K562 (cell line): ENCODE measurements around the gene TSTD2. TPM values are rescaled to one million over a fixed set of nuclear protein-coding genes. Genes with fewer than 3 reads are reported as not detected.

ENCODE experiments used
- ATAC-seq: fragments of 200-7000 bp; cut with Tn5 transposase; 3 replicates; pipeline ENCODE4 v1.9.1; 2020; ENCODE audit warnings: moderate library complexity
- BruUV-seq: library from RNA; stranded (reverse); fragments of 400-500 nt; replicated peaks from 2 replicates; lab custom pipeline; 2021; lab: Mats Ljungman, UMichigan
- CTCF ChIA-PET: fragments of 300-600 bp; formaldehyde crosslinking; extraction: SDS; loops from one replicate; lab custom pipeline; 2021; ENCODE audit warnings: low intra/inter-chr PET ratio; lab: Yijun Ruan, JAX
- POLR2A ChIA-PET: fragments of 300-600, 350-650 bp; sonication (Branson Sonifier 250); formaldehyde crosslinking; extraction: SDS; loops from one replicate; lab custom pipeline; 2021; ENCODE audit warnings: antibody characterized with exemption, inconsistent platforms; lab: Yijun Ruan, JAX
- DNase-seq, 4 experiments: peaks; one replicate each; pipeline versions ENCODE4 v3.0.0 to v3.0.0-alpha.2; 2011 to 2018; ENCODE audit warnings: low spot score in 3 of 4, mixed read lengths in 3 of 4; ENCODE audit errors: extremely low read depth in 1 of 4
- FAIRE-seq: peaks from 2 replicates; lab custom pipeline; 2011; peaks lifted over from hg19 to GRCh38; lab: Jason Lieb, UNC
- H2AFZ ChIP-seq: 2 replicates; pipeline ENCODE4 v1.6.0; 2011; ENCODE audit warnings: low read depth, low read length, control low read depth, inconsistent platforms
- H3K27ac ChIP-seq: fragments of 200-600 bp; 3 replicates; pipeline ENCODE4 v1.8.0; 2011; ENCODE audit warnings: low read depth, mild to moderate bottlenecking, control low read depth, inconsistent platforms, low read length, moderate library complexity, mixed read lengths; ENCODE audit errors: extremely low read depth
- H3K27me3 ChIP-seq, 2 experiments: fragments of 300-600 bp in 1 of 2; 2 replicates in 1 of 2; 3 replicates in 1 of 2; pipeline versions ENCODE4 v1.6.0 to v1.8.0; 2011; ENCODE audit warnings: inconsistent platforms in 2 of 2, low read length in 2 of 2, mild to moderate bottlenecking in 1 of 2, mixed read lengths in 1 of 2, moderate library complexity in 1 of 2; ENCODE audit not compliant: control insufficient read depth in 2 of 2, insufficient read depth in 2 of 2
- H3K36me3 ChIP-seq: fragments of 300-600 bp; 3 replicates; pipeline ENCODE4 v1.8.0; 2011; ENCODE audit warnings: mild to moderate bottlenecking, low read length, inconsistent platforms; ENCODE audit not compliant: control insufficient read depth, insufficient read depth
- H3K4me1 ChIP-seq, 2 experiments: fragments of 200-600 bp in 1 of 2; replicated peaks in 1 of 2; 2 replicates in 1 of 2; 3 replicates in 1 of 2; pipeline versions ENCODE4 v1.5.1 to v1.8.0; 2011; ENCODE audit warnings: inconsistent platforms in 2 of 2, low read length in 2 of 2, mild to moderate bottlenecking in 1 of 2, mixed read lengths in 1 of 2, moderate library complexity in 1 of 2; ENCODE audit not compliant: control insufficient read depth in 2 of 2, insufficient read depth in 2 of 2
- H3K4me2 ChIP-seq: 2 replicates; pipeline ENCODE4 v1.6.1; 2011; ENCODE audit warnings: low read length, control low read depth, inconsistent platforms, mixed read lengths; ENCODE audit not compliant: insufficient read depth
- H3K4me3 ChIP-seq: fragments of 200-600 bp; sonication (generic), shearing (Covaris generic); 2 replicates; pipeline ENCODE4 v1.5.1; 2016; ENCODE audit warnings: control low read depth, inconsistent platforms
- H3K79me2 ChIP-seq: fragments of 200-600 bp; 3 replicates; pipeline ENCODE4 v1.8.0; 2011; ENCODE audit warnings: low read length, inconsistent platforms; ENCODE audit not compliant: control insufficient read depth, insufficient read depth
- H3K9ac ChIP-seq, 2 experiments: 2 replicates each; pipeline versions ENCODE4 v1.6.0 to v1.6.1; 2011; ENCODE audit warnings: low read depth in 2 of 2, low read length in 2 of 2, control low read depth in 1 of 2, inconsistent platforms in 1 of 2, mild to moderate bottlenecking in 1 of 2, mixed read lengths in 1 of 2; ENCODE audit not compliant: insufficient read depth in 1 of 2
- H3K9me1 ChIP-seq: one replicate; pipeline ENCODE4 v1.6.0; 2011; ENCODE audit warnings: inconsistent platforms, mild to moderate bottlenecking, low read length, moderate library complexity; ENCODE audit not compliant: control insufficient read depth, insufficient read depth
- H3K9me3 ChIP-seq: replicated peaks from 2 replicates; pipeline ENCODE4 v1.5.1; 2011; ENCODE audit warnings: low read depth, low read length, inconsistent platforms; ENCODE audit not compliant: control insufficient read depth, insufficient read depth
- H4K20me1 ChIP-seq: replicated peaks from 2 replicates; pipeline ENCODE4 v1.6.1; 2011; ENCODE audit warnings: low read length, inconsistent platforms, mixed read lengths; ENCODE audit not compliant: control insufficient read depth, insufficient read depth
- CHD4 ChIP-seq: fragments of 200-600 bp; sonication (generic); IDR thresholded peaks from 3 replicates; pipeline ENCODE4 v1.6.1; 2012; ENCODE audit warnings: low read depth, mild to moderate bottlenecking, mixed read lengths, low read length, inconsistent platforms; ENCODE audit not compliant: insufficient read depth, insufficient replicate concordance, poor library complexity, severe bottlenecking
- PHB ChIP-seq: fragments of 250-450 bp; sonication (Bioruptor Pico); IDR thresholded peaks from 2 replicates; pipeline ENCODE4 v1.5.0; 2021
- RBBP5 ChIP-seq: fragments of 200-600 bp; sonication (generic); IDR thresholded peaks from 2 replicates; pipeline ENCODE4 v1.6.1; 2012; ENCODE audit warnings: borderline replicate concordance, mild to moderate bottlenecking, low read length, control low read depth, inconsistent platforms; ENCODE audit not compliant: insufficient read depth, poor library complexity, severe bottlenecking
- SMAD1 ChIP-seq: fragments of 150-350 bp; IDR thresholded peaks from 2 replicates; pipeline ENCODE4 v1.6.1; 2014; ENCODE audit warnings: low read length, low read depth; ENCODE audit not compliant: partially characterized antibody
- YBX1 ChIP-seq: fragments of 450-650 bp; IDR thresholded peaks from 2 replicates; pipeline ENCODE4 v1.7.1; 2016; ENCODE audit warnings: mild to moderate bottlenecking
- ZNF785 ChIP-seq: fragments of 250-450 bp; sonication (Bioruptor Pico); IDR thresholded peaks from 2 replicates; pipeline ENCODE4 v1.4.0; 2020; ENCODE audit warnings: mild to moderate bottlenecking
- WGBS: fragments of 100-300 bp; shearing (Covaris generic); methylation state at CpG from one replicate; pipeline ENCODE4 v1.1.6; 2016; ENCODE audit warnings: low coverage, mixed read lengths; ENCODE audit not compliant: insufficient coverage; ENCODE audit errors: missing lambda C conversion rate; 5-methylcytosine and 5-hydroxymethylcytosine counted together
- in situ Hi-C: fragments of 300-500 bp; cut with MboI; formaldehyde crosslinking; loops from 4 replicates; pipeline ENCODE4 v1.15.0; 2018; ENCODE audit warnings: inconsistent platforms, mixed read lengths
- intact Hi-C: fragments of 100-400 bp; cut with micrococcal nuclease; formaldehyde crosslinking; loops from 2 replicates; pipeline ENCODE4 v1.14.2; 2022
- polyA plus RNA-seq, 8 experiments: library from polyadenylated mRNA; depleted of rRNA in 4 of 8; stranded (reverse) in 5 of 8; unstranded in 3 of 8; fragments of >200 nt; fragmentation: Nextera tagmentation in 2 of 8; fragmentation: Illumina TruSeq in 1 of 8; extraction: Ambion mirVana in 2 of 8; extraction: Trizol in 1 of 8; gene quantifications; 2 replicates each; pipeline versions ENCODE4 v1.2.1 to v1.2.3, GENCODE V29; 2011 to 2014; ENCODE audit warnings: inconsistent platforms in 1 of 8, missing spikeins in 1 of 8
- total RNA-seq, 7 experiments: library from RNA; depleted of rRNA in 6 of 7; stranded (reverse); fragments of >200 nt in 6 of 7; fragmentation: Illumina TruSeq in 2 of 7; extraction: Trizol in 2 of 7; gene quantifications; 2 replicates each; pipeline versions ENCODE4 v1.2.1 to v1.2.3, GENCODE V29; 2011 to 2021; ENCODE audit warnings: low replicate concordance in 1 of 7
- TF ChIP-seq, protein P1 (sequence below): fragments of 450-650 bp; formaldehyde crosslinking; IDR thresholded peaks from 2 replicates; pipeline ENCODE4 v1.4.0; 2020; ENCODE audit warnings: mild to moderate bottlenecking
- TF ChIP-seq, protein P2 (sequence below): fragments of 450-650 bp; IDR thresholded peaks from 2 replicates; pipeline ENCODE4 v1.6.1; 2016; ENCODE audit warnings: mild to moderate bottlenecking, moderate library complexity

TSTD2 gene
- total and polyA plus RNA-seq, 9 of the 15 experiments (the other 6 are each of a cell fraction or from before 2014, with no cell fraction given): 10.1 to 36.7 (median 19.0) TPM

- peaks cover 4 to 24% of the 10 kb centered on the region in 2 experiments; a peak in 3 of 5 replicates for H3K4me1 ChIP-seq
- no peaks in the 10 kb centered on the region for H3K9me1 ChIP-seq
- H2AFZ ChIP-seq: peak overlapping the region; percentile 97
- peaks cover 89% of the 10 kb centered on the region for H3K79me2 ChIP-seq
- WGBS: under 1% methylated on average over 26 of the region's 27 CpGs
- FAIRE-seq (no peak), ATAC-seq (peak; percentile 21), DNase-seq (no peak)
- peak overlapping the region; percentile 98 for H3K27ac ChIP-seq
- peaks cover 8% of the 10 kb centered on the region; the same call in 1 of the 2 replicates for H4K20me1 ChIP-seq
- peak overlapping the region; percentile 91 for H3K4me2 ChIP-seq
- peak overlapping the region; percentile 76 for H3K4me3 ChIP-seq
- H3K9ac ChIP-seq: peak overlapping the region; percentile 95 to 99
- H3K27me3 ChIP-seq: no peaks in the 10 kb centered on the region
- POLR2A ChIA-PET: interaction anchor here (0.6 to 2.7 kb wide), 19 partner anchors 8 to 627 kb away, joined by 3 to 18 read pairs (median 4); no protein-coding TSS in a partner anchor
- H3K9me3 ChIP-seq: no peaks in the 10 kb centered on the region
- in situ Hi-C loops (no loop called here), intact Hi-C loops (no loop called here)
- peaks cover 21% of the 10 kb centered on the region; the same call in 2 of the 3 replicates for H3K36me3 ChIP-seq
- TSS peak; percentile 86 for BruUV-seq
- CTCF ChIA-PET: no interaction called here
- no peak for TF ChIP-seq YBX1
- TF ChIP-seq ZNF785: no peak
- TF ChIP-seq RBBP5: no peak
- TF ChIP-seq PHB (CRISPR knock-in tag): no peak
- TF ChIP-seq CHD4: no peak
- TF ChIP-seq, protein P1, sequence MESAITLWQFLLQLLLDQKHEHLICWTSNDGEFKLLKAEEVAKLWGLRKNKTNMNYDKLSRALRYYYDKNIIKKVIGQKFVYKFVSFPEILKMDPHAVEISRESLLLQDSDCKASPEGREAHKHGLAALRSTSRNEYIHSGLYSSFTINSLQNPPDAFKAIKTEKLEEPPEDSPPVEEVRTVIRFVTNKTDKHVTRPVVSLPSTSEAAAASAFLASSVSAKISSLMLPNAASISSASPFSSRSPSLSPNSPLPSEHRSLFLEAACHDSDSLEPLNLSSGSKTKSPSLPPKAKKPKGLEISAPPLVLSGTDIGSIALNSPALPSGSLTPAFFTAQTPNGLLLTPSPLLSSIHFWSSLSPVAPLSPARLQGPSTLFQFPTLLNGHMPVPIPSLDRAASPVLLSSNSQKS (CRISPR knock-in tag): no peak
- TF ChIP-seq, protein P2, sequence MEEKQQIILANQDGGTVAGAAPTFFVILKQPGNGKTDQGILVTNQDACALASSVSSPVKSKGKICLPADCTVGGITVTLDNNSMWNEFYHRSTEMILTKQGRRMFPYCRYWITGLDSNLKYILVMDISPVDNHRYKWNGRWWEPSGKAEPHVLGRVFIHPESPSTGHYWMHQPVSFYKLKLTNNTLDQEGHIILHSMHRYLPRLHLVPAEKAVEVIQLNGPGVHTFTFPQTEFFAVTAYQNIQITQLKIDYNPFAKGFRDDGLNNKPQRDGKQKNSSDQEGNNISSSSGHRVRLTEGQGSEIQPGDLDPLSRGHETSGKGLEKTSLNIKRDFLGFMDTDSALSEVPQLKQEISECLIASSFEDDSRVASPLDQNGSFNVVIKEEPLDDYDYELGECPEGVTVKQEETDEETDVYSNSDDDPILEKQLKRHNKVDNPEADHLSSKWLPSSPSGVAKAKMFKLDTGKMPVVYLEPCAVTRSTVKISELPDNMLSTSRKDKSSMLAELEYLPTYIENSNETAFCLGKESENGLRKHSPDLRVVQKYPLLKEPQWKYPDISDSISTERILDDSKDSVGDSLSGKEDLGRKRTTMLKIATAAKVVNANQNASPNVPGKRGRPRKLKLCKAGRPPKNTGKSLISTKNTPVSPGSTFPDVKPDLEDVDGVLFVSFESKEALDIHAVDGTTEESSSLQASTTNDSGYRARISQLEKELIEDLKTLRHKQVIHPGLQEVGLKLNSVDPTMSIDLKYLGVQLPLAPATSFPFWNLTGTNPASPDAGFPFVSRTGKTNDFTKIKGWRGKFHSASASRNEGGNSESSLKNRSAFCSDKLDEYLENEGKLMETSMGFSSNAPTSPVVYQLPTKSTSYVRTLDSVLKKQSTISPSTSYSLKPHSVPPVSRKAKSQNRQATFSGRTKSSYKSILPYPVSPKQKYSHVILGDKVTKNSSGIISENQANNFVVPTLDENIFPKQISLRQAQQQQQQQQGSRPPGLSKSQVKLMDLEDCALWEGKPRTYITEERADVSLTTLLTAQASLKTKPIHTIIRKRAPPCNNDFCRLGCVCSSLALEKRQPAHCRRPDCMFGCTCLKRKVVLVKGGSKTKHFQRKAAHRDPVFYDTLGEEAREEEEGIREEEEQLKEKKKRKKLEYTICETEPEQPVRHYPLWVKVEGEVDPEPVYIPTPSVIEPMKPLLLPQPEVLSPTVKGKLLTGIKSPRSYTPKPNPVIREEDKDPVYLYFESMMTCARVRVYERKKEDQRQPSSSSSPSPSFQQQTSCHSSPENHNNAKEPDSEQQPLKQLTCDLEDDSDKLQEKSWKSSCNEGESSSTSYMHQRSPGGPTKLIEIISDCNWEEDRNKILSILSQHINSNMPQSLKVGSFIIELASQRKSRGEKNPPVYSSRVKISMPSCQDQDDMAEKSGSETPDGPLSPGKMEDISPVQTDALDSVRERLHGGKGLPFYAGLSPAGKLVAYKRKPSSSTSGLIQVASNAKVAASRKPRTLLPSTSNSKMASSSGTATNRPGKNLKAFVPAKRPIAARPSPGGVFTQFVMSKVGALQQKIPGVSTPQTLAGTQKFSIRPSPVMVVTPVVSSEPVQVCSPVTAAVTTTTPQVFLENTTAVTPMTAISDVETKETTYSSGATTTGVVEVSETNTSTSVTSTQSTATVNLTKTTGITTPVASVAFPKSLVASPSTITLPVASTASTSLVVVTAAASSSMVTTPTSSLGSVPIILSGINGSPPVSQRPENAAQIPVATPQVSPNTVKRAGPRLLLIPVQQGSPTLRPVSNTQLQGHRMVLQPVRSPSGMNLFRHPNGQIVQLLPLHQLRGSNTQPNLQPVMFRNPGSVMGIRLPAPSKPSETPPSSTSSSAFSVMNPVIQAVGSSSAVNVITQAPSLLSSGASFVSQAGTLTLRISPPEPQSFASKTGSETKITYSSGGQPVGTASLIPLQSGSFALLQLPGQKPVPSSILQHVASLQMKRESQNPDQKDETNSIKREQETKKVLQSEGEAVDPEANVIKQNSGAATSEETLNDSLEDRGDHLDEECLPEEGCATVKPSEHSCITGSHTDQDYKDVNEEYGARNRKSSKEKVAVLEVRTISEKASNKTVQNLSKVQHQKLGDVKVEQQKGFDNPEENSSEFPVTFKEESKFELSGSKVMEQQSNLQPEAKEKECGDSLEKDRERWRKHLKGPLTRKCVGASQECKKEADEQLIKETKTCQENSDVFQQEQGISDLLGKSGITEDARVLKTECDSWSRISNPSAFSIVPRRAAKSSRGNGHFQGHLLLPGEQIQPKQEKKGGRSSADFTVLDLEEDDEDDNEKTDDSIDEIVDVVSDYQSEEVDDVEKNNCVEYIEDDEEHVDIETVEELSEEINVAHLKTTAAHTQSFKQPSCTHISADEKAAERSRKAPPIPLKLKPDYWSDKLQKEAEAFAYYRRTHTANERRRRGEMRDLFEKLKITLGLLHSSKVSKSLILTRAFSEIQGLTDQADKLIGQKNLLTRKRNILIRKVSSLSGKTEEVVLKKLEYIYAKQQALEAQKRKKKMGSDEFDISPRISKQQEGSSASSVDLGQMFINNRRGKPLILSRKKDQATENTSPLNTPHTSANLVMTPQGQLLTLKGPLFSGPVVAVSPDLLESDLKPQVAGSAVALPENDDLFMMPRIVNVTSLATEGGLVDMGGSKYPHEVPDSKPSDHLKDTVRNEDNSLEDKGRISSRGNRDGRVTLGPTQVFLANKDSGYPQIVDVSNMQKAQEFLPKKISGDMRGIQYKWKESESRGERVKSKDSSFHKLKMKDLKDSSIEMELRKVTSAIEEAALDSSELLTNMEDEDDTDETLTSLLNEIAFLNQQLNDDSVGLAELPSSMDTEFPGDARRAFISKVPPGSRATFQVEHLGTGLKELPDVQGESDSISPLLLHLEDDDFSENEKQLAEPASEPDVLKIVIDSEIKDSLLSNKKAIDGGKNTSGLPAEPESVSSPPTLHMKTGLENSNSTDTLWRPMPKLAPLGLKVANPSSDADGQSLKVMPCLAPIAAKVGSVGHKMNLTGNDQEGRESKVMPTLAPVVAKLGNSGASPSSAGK: no peak
- no peak for TF ChIP-seq SMAD1
Observed at GRCh38 chr9:97632248-97632984, 752 bp downstream of the TSTD2 start.
